Nephron (organoid): Measurements from ENCODE around the gene BACH2.

ENCODE experiments used
- H3K27ac Mint-ChIP-seq, 3 experiments: 2 replicates each; pipeline ENCODE4 v1.8.0; 2020; ENCODE audit warnings: mixed read lengths in 3 of 3, mild to moderate bottlenecking in 2 of 3, moderate library complexity in 1 of 3
- H3K27me3 Mint-ChIP-seq: 2 replicates; pipeline ENCODE4 v1.8.0; 2021; ENCODE audit warnings: low read depth, mild to moderate bottlenecking, moderate library complexity, mixed read lengths
- H3K36me3 Mint-ChIP-seq: 2 replicates; pipeline ENCODE4 v1.8.0; 2020; ENCODE audit warnings: low read depth, mixed read lengths
- H3K4me1 Mint-ChIP-seq: 2 replicates; pipeline ENCODE4 v1.8.0; 2020; ENCODE audit warnings: mixed read lengths
- H3K4me3 Mint-ChIP-seq, 3 experiments: 2 replicates each; pipeline ENCODE4 v1.8.0; 2020; ENCODE audit warnings: mild to moderate bottlenecking in 3 of 3, mixed read lengths in 3 of 3, moderate library complexity in 2 of 3
- H3K9me3 Mint-ChIP-seq: 2 replicates; pipeline ENCODE4 v1.8.0; 2020; ENCODE audit warnings: mixed read lengths
- TF ChIP-seq, protein P1 (sequence below), 3 experiments: fragments of 200-600 bp; sonication (generic); IDR thresholded peaks; one replicate each; pipeline ENCODE4 v1.5.0; 2021; ENCODE audit warnings: antibody characterized with exemption in 3 of 3; ENCODE audit not compliant: unreplicated experiment in 3 of 3

BACH2 gene

DNA sequence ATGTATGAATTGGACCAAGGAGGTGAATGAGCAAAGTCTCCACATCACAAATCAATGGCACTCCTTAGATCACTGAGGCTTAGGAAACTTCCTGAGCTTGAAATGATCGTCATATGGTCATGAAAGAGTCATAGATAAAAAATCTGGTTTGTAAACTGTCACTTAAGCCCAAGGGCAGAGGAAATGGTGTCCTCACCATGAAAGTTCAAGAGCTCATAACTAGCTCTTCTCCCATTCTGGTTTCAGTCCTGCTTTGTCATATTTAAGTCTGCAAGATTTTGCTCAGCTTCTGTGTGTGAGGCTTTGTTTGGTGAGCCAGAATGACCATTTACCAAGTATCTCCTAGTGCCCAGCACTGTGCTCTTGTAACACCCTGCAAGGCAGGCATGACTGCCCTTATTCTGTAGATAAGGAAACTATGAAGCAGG, 341.9 kb downstream of the BACH2 start:
- peaks cover 25% of the 10 kb centered on the region for H3K4me1 Mint-ChIP-seq
- H3K27me3 Mint-ChIP-seq, result no peaks in the 10 kb centered on the region
- H3K36me3 Mint-ChIP-seq, result peaks cover 13% of the 10 kb centered on the region
- H3K4me3 Mint-ChIP-seq, result no peak overlapping the region
- no peaks in the 10 kb centered on the region for H3K9me3 Mint-ChIP-seq
- no peak overlapping the region for H3K27ac Mint-ChIP-seq
- TF ChIP-seq, protein P1, sequence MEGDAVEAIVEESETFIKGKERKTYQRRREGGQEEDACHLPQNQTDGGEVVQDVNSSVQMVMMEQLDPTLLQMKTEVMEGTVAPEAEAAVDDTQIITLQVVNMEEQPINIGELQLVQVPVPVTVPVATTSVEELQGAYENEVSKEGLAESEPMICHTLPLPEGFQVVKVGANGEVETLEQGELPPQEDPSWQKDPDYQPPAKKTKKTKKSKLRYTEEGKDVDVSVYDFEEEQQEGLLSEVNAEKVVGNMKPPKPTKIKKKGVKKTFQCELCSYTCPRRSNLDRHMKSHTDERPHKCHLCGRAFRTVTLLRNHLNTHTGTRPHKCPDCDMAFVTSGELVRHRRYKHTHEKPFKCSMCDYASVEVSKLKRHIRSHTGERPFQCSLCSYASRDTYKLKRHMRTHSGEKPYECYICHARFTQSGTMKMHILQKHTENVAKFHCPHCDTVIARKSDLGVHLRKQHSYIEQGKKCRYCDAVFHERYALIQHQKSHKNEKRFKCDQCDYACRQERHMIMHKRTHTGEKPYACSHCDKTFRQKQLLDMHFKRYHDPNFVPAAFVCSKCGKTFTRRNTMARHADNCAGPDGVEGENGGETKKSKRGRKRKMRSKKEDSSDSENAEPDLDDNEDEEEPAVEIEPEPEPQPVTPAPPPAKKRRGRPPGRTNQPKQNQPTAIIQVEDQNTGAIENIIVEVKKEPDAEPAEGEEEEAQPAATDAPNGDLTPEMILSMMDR (IDR thresholded peaks at IDR 0.05; ENCODE audit: unreplicated experiment in 3 of 3), result no peak

DNA sequence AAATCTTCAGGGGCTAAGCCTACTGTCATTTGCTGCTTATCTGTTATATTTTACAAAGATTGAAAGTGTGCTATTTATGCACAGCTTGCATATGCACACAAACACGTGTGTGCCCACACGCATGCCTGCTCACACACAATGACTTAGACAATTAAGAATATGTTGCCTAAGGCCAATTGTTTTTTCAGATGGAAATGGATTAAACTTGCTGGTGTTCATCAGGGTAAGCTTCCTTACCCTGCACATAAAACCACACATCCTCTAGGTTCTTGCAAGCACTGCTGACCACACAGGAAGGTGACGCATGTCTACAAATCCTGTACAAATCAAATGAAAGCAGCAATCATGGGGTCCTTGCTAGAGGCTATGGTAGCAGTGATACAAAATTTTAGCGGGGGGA, 344.0 kb downstream of the BACH2 start:
- H3K27me3 Mint-ChIP-seq, result no peaks in the 10 kb centered on the region
- H3K36me3 Mint-ChIP-seq, result peaks cover 20% of the 10 kb centered on the region
- H3K4me1 Mint-ChIP-seq, result peaks cover 25% of the 10 kb centered on the region
- H3K27ac Mint-ChIP-seq, result no peak overlapping the region
- no peaks in the 10 kb centered on the region for H3K9me3 Mint-ChIP-seq
- H3K4me3 Mint-ChIP-seq, result no peak overlapping the region
- TF ChIP-seq, protein P1 (IDR thresholded peaks at IDR 0.05; ENCODE audit: unreplicated experiment in 3 of 3), result no peak

DNA sequence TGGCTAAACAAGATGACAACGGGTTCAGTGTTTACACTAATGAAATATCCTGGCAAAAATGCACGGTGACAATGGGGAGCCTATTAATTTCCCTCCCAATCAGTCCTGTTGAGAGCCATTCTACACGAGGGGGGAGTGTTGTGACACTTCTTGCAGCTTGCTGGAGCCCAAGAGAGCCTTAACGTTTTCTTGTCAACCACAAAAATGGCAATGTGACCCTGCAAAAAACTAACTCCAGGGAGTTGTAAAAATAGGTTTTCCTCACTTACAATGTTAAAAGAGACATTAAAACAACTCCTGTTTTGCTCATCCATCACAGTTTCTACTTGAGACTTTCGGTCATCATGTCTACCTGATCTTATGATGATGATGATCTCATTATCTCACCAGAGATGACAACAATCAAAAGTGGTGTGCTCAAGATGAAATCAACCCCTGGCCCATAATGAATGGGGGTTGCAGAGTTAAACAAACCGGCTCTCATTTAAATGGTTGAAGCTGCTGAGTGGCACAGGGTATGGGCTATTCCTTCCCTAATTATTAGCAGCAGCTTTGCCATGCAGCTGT, 344.5 kb downstream of the BACH2 start:
- H3K27me3 Mint-ChIP-seq, result no peaks in the 10 kb centered on the region
- H3K4me1 Mint-ChIP-seq, result peaks cover 25% of the 10 kb centered on the region
- H3K27ac Mint-ChIP-seq, result no peak overlapping the region
- H3K4me3 Mint-ChIP-seq, result no peak overlapping the region
- H3K9me3 Mint-ChIP-seq, result no peaks in the 10 kb centered on the region
- H3K36me3 Mint-ChIP-seq, result peaks cover 21% of the 10 kb centered on the region
- TF ChIP-seq, protein P1 (IDR thresholded peaks at IDR 0.05; ENCODE audit: unreplicated experiment in 3 of 3), result no peak

- Mint-ChIP-seq H3K27me3 (no peaks in the 10 kb centered on the region), H3K9me3 (no peaks in the 10 kb centered on the region), H3K27ac (no peak overlapping the region), H3K36me3 (peaks cover 25% of the 10 kb centered on the region), H3K4me3 (no peak overlapping the region), H3K4me1 (peaks cover 25% of the 10 kb centered on the region)
- TF ChIP-seq, protein P1 (IDR thresholded peaks at IDR 0.05; ENCODE audit: unreplicated experiment in 3 of 3), result no peak
These were observed 345.0 kb downstream of the BACH2 start for GRCh38 chr6:89951574-89952104.

DNA sequence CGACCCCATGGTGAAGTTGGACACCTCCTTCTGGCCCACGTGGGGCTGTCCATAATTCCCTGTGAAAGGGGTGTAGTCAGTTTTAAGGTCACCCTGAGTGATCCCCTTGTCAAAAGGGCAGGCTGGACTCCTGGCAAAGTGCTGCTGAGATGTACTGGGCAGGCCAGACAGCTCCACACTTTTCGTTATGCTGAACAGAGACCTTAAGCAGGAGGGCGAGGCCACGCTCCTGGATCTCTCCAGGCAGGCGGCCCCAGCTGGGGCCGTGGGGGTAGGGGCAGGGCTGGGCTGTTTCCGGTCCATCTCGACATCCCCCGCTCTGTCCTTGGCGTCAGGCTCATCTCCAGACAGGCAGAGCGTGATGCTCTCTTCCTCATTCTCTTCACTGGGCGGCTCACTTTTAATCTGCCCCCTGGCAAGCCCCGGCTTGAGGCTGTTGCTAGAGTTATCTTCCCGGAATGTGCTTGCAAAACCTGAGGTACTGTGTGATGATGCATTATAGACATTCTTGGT, 345.7 kb downstream of the BACH2 start:
- TF ChIP-seq, protein P1 (IDR thresholded peaks at IDR 0.05; ENCODE audit: unreplicated experiment in 3 of 3), result no peak
- peaks cover 29% of the 10 kb centered on the region for H3K36me3 Mint-ChIP-seq
- H3K9me3 Mint-ChIP-seq, result no peaks in the 10 kb centered on the region
- H3K27me3 Mint-ChIP-seq, result no peaks in the 10 kb centered on the region
- H3K4me1 Mint-ChIP-seq, result peaks cover 25% of the 10 kb centered on the region
- H3K27ac Mint-ChIP-seq, result no peak overlapping the region
- no peak overlapping the region for H3K4me3 Mint-ChIP-seq

GRCh38 chr6:89950446-89950845, 346.2 kb downstream of the BACH2 start:
- peaks cover 25% of the 10 kb centered on the region for H3K4me1 Mint-ChIP-seq
- H3K27ac Mint-ChIP-seq, result no peak overlapping the region
- TF ChIP-seq, protein P1 (IDR thresholded peaks at IDR 0.05; ENCODE audit: unreplicated experiment in 3 of 3), result no peak
- peaks cover 29% of the 10 kb centered on the region for H3K36me3 Mint-ChIP-seq
- no peak overlapping the region for H3K4me3 Mint-ChIP-seq
- no peaks in the 10 kb centered on the region for H3K9me3 Mint-ChIP-seq
- no peaks in the 10 kb centered on the region for H3K27me3 Mint-ChIP-seq
